HTERT RPE-1 (cell line): Measurements from ENCODE around the gene GAS6.
"Not testable (repeated sequence)": the region's sequence is repeated elsewhere in the genome, so short reads cannot be mapped to it uniquely, and the experiment has no call there.

Source experiments
- in situ Hi-C: fragments of 300-500 bp; cut with MboI; formaldehyde crosslinking; loops from 4 replicates; pipeline ENCODE4 v1.14.3; 2020; ENCODE audit warnings: low sequenced_read_pairs

The GAS6 gene

DNA sequence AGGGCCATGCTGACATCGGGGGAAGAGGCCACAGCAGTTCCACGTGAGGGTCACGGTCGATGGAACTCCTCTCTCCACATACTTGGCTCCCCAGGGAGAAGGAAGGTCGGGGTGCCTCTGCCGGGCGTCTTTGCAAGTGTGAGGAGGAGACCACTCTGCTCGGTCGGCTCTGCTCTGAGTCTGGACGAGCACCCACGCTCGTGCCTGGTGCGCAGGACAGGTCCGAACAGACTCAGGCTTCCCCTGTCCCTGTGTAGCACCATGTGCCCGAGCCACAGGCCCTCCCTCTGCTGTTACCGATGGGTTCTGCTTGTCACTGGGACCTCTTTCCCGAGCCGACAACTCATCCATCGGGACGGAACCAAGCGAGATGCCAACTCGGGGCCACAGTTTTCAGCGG is 69.8 kb downstream of the GAS6 start:
- in situ Hi-C loops = no loop called here

DNA sequence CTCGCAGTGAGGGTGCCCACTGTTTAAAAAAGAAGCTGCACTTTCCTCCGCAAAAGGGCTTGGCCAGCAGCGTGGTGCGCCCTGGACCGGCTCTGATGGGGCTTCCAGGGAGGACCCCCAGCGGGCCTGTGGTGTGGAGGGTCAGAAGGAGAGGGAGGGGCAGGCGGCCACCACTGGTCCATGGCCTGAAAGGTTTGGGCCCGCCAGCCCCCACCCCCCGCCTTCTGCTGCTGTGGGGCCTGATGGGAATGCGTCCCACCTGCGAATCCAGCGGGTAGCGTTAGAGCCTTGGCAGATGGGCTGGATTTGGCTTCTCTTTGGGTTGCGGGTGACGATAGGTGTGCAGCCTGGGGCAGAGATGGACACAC is 70.2 kb downstream of the GAS6 start:
- in situ Hi-C loops = no loop called here

DNA sequence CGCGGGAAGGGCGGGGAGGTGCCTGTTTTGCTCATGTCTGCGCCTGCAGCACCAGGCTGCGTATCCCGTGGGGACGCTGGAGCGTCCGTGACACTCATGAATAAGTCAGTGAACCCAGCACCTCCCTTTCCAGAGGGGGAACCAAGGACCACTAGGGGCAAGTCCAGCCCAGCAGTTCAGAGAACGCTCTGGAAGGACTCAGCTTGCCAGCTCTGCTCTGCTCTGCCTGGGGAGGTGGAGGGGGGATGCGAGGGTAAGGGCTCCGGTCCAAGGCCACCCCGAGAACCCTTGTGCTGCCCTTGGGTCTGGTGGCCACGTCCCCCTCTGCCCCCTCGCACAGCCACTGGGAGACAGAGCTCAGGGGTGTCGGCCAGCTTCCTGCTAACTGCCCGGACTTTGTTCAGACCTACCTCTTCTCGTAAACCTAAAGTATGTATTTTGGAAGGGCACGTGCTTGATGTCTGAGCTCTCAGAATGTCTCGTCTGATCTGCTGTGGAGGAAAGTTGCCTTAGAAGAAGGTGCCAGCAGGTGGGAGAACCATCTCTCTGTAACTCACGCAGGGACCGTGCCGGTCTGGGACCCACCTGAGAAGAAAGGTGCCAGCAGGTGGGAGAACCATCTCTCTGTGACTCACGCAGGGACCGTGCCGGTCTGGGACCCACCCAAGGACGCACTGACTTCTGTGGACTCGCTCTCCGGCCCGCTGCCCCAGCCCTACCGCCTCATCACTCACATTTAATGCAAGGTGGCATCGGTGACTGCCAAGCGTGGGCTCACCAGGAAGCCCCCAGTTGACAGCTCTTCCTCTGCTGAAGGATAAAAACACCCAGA is 70.8 kb downstream of the GAS6 start:
- in situ Hi-C loops = no loop called here

DNA sequence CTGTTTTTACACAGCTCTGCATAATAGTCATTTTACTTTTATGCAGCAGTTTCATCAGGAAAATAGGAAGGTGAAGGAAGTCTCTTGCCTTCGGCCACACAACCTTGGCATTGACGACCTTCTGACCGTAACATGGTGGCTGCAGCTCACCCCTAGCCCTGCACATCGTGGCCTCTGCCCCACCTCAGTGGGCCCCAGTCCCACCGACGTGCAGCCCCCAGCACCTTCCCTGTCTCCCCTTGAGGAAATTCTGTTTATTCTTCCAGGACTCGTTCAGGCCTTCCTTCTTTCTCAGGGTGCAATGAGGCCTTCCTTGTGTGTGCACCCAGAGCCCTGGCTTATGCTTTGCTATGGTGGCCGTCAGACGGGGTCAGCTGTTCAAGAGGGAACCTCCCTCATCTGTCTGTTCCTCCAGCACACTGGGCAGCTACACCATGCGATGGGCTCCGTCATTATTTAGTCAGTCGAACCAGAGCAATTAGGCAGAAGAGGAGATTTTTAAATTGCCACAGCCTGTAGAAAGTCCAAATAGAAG is 71.6 kb downstream of the GAS6 start:
- in situ Hi-C loops = no loop called here

DNA sequence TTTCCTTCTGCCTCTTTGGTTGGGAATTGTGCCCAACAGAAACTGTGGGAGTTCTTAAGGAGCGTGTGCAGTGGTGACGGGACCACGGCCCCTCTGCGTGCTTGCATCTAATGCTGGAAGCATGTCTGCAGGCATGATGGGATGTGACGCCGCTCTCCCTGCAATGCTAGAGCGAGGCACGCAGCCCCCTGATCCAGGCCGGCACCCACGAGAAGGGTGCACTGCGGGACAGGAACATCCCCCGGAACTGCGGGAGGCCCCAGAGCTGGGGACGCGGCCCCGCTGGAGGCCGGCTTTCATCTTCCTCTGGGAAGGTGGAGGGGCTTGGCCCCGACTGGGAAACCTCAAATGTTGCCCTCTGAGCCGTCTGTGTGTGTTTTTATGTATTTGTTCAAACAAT is 72.1 kb downstream of the GAS6 start:
- in situ Hi-C loops = no loop called here

DNA sequence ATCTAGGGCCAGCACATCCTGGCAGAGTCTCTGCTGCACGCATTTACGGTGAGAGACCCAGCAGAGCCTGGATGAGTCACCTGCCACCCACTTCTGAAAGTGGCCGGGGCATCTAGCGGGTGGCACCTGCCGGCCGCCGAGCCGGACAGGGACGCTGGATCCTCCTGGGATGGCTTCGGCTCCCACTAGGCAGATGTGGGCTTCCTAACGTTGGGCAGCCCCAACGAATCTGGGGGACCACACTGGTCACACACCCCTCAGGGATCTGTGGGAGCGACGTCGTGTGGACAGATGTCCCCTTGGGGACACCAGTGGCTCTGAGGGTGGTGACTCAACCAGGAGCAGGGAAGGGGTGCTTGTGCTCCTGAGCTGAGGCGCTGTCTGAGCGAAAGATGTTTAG is 72.7 kb downstream of the GAS6 start:
- in situ Hi-C loops = no loop called here

DNA sequence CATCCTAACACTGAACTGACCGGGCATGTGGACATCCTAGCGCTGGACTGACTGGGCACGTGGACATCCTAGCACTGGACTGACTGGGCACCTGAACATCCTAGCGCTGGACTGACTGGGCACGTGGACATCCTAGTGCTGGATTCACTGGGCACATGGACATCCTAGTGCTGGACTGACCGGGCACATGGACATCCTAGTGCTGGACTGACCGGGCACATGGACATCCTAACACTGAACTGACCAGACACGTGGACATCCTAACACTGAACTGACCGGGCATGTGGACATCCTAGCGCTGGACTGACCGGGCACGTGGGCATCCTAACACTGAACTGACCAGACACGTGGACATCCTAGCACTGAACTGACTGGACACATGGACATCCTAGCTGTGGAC is 73.9 kb downstream of the GAS6 start:
- in situ Hi-C loops = not testable (repeated sequence)

DNA sequence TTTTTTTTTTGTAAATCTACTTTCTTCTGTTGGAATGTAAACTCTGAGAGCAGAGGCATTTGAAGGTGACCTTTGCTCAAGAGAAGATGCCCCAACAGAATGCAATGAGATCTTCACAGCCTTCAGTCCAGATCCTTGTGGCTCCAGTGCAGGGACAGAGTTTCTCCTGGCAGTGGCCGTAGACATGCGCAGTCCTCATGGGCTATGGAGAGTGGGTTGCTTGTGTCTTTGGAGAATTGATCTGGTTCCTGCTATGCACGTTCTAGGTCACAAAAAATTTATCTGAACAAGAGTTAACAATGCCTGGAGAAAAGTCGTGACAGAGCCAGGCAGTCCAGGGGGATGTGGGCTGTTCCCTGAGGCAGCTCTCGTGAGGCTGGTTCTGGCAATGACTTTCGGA is 74.7 kb downstream of the GAS6 start:
- in situ Hi-C loops = no loop called here

DNA sequence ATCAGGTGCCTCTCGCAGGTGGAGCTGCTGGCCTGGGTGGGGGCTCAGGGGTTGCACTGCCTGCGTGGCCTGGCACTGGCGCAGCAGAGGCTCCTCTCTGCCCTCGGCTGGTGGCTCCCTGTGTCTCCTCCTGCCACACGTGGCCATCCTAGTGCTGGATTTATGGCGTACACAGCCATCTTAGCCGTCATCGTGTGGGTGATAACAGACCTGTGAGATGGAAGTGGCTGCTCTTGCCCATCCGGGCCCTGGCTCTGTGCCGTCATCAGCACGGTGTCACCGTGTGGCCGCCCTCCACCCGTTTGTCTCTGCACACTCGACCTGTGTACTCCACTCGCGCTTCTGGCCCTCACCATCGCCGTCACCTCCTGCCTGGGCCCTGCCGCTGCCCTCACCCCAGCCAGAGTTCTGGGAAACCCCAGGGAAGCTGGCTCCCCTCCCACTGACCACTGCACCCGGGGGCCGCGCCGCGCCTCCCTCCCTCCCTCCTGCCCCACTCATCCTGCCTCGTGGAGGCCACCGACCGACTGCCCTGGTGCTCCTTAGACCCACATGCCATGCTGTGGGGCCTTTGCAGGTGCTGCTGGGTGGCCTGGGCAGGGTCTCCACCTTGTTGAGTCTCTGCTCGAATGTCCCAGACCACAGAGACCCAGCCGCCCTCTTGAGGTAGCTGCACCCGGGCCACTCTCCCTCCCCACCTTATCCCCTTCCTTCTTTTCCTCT is 75.3 kb downstream of the GAS6 start:
- in situ Hi-C loops = no loop called here

DNA sequence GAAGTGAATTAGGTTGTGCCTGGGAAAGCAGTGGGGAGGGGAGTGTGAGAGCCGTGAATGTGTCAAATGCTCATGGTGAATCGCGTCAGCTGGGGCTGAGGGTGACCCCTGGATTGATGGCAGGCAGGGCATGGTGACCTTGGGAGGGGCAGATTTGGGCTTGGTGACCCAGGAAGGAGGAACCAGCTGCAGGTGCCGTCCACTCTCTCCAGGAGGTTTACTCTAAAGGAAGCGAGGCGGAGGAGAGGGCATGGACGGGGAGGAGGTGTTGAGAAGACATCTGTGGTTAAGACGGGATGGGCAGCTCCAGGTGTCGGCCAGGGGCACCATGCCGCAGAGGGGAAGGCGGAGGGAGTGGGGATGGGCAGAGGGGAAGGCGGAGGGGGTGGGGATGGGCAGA is 76.2 kb downstream of the GAS6 start:
- in situ Hi-C loops = no loop called here

DNA sequence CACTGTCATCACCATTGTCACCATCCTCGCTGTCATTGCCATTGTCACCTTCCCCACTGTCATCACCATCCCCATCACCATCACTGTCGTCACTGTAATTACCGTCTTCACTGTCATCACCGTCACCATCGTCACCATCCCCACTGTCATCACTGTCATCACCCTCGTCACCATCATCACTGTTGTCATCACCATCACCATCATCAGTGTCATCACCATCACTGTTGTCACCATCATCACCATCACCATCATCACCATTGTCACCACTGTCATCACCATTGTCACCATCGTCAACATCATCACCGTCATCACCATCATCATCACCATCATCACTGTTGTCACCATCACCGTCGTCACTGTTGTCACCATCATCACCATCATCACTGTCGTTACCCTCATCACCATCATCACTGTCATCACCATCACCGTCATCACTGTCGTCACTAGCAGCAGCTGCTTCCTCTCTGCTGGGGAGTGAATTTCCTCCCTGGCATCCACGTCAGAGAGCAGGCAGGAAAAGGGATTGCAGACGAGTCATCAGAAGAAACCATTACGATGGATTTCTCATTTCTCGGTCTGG is 77.5 kb downstream of the GAS6 start:
- in situ Hi-C loops = no loop called here

DNA sequence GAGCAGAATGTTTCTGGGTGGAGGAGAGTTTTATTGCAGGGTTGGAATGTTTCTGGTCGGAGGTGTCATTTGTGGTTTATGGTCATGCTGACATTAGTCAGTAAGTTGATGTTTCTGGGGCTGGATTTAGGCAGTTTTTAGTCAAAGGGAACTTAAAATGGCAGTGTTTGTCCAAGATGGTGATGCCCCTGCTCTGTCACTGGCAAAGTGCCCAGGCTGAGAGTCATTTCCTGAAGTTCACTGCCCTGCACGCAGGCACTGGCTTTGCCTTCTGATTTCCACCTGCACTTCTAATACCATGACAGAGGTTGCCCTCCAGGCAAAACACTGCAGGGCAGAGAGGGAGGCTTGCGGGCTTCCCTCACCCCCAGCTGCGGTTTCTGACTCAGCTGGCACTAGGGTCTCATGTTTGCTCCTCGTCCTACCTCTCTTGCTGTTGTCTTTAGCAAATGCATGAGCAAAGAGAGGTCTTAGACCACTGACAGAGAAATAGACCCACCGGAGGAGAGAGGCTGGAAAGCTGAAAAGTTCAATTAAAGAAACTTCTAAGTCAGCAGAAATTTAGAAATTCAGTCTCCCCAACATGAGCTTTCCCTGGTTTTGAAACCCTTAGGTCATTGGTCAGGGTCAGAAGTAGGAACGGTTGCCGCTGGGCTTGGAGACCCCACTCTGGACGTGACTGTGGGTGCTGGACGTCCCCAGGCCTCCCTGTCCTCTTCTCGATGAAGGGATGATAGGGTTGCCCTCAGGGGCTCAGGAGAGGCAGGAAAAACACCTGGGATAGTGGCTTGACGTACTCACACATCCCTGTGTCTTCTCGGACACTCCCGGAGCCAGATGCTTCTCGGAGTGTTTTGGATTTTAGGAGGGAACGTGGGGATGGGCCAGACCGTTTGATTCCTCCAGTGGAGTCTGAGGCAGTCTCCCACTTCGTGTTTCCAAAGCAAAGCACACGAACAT is 78.5 kb downstream of the GAS6 start:
- in situ Hi-C loops = no loop called here

DNA sequence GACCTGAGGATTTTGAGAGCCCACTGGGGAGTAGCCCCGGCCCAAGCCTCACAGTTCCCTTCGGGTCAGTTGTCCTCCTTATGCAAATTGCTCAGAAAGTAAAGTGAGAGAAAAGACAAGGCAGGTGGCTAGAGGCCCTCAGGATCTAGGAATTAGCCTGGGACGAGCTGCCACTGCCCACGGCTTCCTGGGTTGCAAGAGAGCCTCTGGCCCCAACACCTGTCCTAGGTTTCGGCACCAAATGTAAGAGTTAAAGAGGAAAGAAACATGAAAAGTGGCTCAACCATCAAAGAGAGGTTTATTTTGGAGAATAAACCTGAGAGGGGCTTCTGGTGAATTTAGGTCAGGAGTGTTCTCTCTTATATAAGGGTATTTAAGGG is 79.2 kb downstream of the GAS6 start:
- in situ Hi-C loops = no loop called here

DNA sequence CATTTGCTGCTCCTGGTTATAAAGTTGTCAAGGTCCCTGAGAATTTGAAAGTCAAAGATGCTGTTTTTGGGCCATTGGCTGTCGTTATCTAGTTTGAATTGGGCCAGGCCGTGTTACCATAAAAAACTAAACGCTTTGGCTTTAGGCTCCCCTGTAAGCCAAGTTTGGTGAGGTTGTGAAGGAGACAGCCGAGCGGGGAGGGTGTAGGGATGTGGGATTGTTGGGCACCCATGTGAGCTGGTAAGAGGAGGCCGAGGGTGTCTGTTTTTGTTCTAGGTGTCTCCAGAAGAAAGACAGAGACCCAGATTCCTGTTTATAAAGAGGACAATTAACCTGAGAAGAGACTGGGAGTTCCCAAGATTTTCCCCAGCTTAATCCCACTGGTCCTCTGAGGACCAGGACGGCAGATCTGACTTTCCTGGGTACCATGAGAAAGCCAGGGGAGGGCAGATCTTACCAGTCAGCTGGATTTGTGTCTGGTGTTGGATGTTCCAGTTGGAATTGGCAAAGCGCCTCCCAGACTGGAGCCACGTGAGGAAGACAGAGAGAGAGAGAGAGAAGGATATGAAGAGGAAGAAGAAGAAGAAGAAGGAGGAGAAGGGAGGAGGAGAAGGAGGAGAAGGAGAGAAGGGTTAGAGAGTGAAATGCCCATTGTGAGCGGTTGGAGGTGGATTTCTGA is 79.8 kb downstream of the GAS6 start:
- in situ Hi-C loops = no loop called here

DNA sequence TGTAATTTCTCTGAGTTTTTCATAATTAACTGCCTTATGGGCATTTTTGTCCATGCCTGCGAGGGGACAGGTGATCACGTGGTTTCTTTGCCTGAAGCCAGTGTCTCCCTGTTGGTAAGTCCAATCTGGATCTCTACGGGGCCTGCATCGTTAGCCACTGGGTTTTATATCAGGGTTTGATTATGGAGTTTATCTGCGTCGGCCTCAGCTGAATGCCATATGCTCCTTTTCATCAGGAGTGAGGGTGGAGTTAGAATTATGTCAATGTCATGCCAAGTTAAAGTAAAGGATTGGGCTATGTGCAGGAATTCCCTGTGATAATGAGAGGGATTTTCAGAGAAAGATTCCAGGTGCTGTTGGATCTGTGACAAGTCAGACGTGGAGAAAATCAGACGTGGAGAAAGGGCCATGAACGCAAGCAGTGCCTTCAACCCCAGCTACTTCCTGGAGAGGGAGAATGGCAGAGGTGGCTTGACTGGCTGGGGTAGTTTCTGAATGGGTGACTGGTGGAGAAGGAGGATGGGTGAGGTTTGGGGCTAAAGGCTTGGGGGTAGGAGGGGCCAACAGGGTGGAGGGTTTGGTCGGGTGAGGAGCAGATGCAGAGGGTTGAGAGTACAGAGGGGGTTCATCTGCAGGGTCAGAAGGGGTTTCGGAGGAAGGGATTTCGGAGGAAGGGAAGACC is 80.5 kb downstream of the GAS6 start:
- in situ Hi-C loops = no loop called here

DNA sequence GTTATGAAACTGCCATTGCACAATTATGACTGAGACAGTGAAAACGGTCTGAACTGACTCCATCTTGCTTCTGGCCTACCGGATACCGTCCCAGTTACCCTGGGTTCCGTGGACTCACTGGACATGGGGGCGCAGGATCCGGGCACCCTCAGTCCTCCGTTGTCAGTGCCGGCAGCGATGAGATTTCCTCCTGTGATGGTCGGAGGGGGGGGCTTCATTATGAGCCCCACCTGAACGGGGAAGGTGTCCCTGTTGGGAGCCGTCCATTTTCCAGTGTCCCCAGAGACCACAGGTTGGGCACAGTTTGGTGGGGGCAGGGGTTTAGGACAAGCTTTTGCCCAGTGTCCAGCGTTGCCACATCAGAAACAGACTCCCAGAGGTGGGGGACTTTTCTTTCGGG is 81.4 kb downstream of the GAS6 start:
- in situ Hi-C loops = no loop called here

DNA sequence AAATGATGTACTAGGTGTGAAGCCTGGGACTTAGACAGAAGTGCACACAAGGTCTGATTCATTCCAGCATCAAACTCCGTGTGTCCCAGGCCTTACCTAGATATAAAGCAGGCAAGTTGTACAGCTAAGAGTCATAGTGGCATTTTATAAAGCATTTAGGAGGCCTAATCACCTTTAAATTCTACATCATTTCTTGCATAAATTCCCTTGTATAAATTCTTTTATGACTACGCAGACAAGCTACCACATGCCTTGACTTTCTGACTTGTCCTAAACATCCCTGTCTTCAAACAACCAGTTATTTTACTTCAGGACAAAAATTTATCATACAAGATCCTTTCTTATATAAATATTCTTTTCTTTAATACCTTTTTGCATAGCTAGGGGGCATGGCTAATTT is 82.3 kb downstream of the GAS6 start:
- in situ Hi-C loops = no loop called here

DNA sequence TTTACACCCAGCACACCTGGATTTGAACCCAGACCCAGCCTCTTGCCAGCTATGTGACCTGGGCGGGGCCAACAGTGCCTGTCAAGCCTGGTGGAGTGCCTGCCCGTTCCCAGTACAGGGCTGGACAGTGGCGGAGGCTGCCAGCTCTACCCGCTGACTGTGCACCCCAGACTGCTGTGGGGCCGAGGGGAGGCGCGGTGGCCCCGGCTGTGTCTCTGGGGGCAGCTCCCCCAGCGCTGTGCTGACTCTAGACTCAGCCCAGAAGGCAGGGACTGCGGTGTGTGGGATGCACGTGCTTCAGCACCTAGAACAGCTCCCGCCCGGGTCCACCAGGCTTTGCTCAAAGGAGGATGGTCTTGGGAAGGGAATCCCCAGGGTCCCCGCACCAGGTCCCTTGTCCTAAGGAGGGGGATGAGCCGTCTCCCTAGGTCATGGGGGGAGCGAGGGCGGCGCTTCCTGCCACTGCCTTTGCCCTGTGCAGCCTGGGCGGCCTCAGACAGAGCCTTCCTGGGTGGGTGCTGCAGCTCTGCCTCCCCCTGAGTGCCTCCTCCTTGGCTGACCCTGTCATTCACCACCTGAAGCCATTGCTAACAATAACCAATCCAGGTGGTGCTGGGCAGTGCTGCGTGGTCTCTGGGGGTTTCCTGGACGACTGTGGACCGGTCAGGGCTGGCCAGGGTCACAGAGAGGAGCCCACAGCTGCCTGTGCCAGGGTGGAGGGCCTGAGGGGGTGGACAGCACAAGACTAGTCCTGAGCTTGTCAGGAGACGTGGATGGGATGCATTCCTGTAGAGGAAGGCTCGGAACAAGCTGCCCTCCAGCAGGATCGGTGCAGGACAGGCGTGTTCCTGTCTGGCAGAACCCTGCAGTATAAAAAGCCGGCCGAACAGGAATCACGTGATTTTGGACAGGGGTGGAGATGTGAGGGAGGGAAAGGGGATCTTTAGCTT is 86.3 kb downstream of the GAS6 start:
- in situ Hi-C loops = no loop called here
